Sigmoid colon (tissue), 7 donors: ENCODE measurements around the gene ZCCHC17. TPM values are rescaled to one million over a fixed set of nuclear protein-coding genes. Genes with fewer than 3 reads are reported as not detected.

Experiments
- DNase-seq: peaks from one replicate; pipeline ENCODE4 v3.0.0-alpha.2; 2019
- H3K27ac ChIP-seq, 4 donors: fragments of 200-600 bp; sonication (generic); one replicate each; pipeline ENCODE4 v1.5.1; 2016 to 2019; ENCODE audit warnings: mild to moderate bottlenecking in 1 of 4
- H3K27me3 ChIP-seq, 3 donors: fragments of 200-600 bp; sonication (generic); one replicate each; pipeline ENCODE4 v1.5.1; 2019; ENCODE audit warnings: mild to moderate bottlenecking in 1 of 3
- H3K36me3 ChIP-seq, 4 donors: fragments of 200-600 bp; sonication (generic); one replicate each; pipeline ENCODE4 v1.5.1; 2016 to 2019
- H3K4me1 ChIP-seq, 4 donors: fragments of 200-600 bp; sonication (generic); one replicate each; pipeline ENCODE4 v1.5.1; 2017 to 2019
- H3K4me3 ChIP-seq, 4 donors: fragments of 200-600 bp; sonication (generic); one replicate each; pipeline ENCODE4 v1.5.1; 2017 to 2019; ENCODE audit warnings: mild to moderate bottlenecking in 2 of 4, moderate library complexity in 1 of 4
- H3K9me3 ChIP-seq, 4 donors: fragments of 200-600 bp in 3 of 4; sonication (generic) in 3 of 4; one replicate each; pipeline versions ENCODE4 v1.5.1 to v1.6.1; 2013 to 2019
- CTCF ChIP-seq, 4 experiments: fragments of 450-650 bp in 3 of 4; fragments of 200-600 bp in 1 of 4; IDR thresholded peaks; one replicate each; pipeline ENCODE4 v1.5.1; 2016 to 2019; ENCODE audit warnings: antibody characterized with exemption in 4 of 4, mild to moderate bottlenecking in 3 of 4, moderate library complexity in 2 of 4
- EP300 ChIP-seq, 4 donors: sonication (generic); formaldehyde crosslinking; IDR thresholded peaks; one replicate each; pipeline ENCODE4 v1.6.1; 2017; ENCODE audit warnings: antibody characterized with exemption in 4 of 4
- POLR2A ChIP-seq, 2 donors: fragments of 450-650 bp; IDR thresholded peaks; one replicate each; pipeline ENCODE4 v1.6.1; 2016; ENCODE audit warnings: antibody characterized with exemption in 2 of 2, mild to moderate bottlenecking in 2 of 2, moderate library complexity in 2 of 2
- POLR2AphosphoS5 ChIP-seq, 4 donors: sonication (generic); formaldehyde crosslinking; IDR thresholded peaks; one replicate each; pipeline ENCODE4 v1.6.1; 2017; ENCODE audit warnings: antibody characterized with exemption in 4 of 4
- WGBS, 2 donors: extraction: QIAGEN DNeasy Blood & Tissue Kit; methylation state at CpG; one replicate each; pipeline ENCODE4 v1.1.7; 2013; 5-methylcytosine and 5-hydroxymethylcytosine counted together
- intact Hi-C: fragments of 100-400 bp; cut with DNase I; formaldehyde crosslinking; loops from one replicate; pipeline ENCODE4 v1.15.1; 2023
- polyA plus RNA-seq, 3 donors: library from polyadenylated mRNA; stranded (reverse); fragments of 200-250 nt; gene quantifications; one replicate each; pipeline ENCODE4 v1.2.3, GENCODE V29; 2013
- total RNA-seq, 4 donors: library from RNA; depleted of rRNA; stranded (reverse); fragments of >200 nt; gene quantifications; one replicate each; pipeline ENCODE4 v1.1.0, GENCODE V29; 2016
- donor health status: healthy with polysubstance abuse.
- donor health status: Bipolar disorder and iron deficiency.
- donor health status: healthy.

Gene ZCCHC17
- total and polyA plus RNA-seq, 7 donors = 23.3 to 35.4 (median 29.9) TPM

GRCh38 chr1:31396633-31397351 lies 100.0 kb downstream of the ZCCHC17 start:
- 96% methylated on average over 3 of the region's 3 CpGs for WGBS, 2 donors
- no peaks in the 10 kb centered on the region for H3K36me3 ChIP-seq
- H3K4me3 ChIP-seq = no peak overlapping the region
- no peak overlapping the region for H3K27ac ChIP-seq
- intact Hi-C loops = loop anchor here (2.0 kb wide), 1 partner anchor 26 kb away; no protein-coding TSS in a partner anchor
- peaks cover 0 to 9% (median 7%) of the 10 kb centered on the region in 4 donors for H3K4me1 ChIP-seq
- H3K27me3 ChIP-seq = no peaks in the 10 kb centered on the region
- DNase-seq = no peak
- no peaks in the 10 kb centered on the region for H3K9me3 ChIP-seq
- TF ChIP-seq POLR2AphosphoS5 (IDR thresholded peaks at IDR 0.05) (no peak), POLR2A (IDR thresholded peaks at IDR 0.05) (no peak), EP300 (IDR thresholded peaks at IDR 0.05) (no peak), CTCF (IDR thresholded peaks at IDR 0.05) (no peak)

DNA sequence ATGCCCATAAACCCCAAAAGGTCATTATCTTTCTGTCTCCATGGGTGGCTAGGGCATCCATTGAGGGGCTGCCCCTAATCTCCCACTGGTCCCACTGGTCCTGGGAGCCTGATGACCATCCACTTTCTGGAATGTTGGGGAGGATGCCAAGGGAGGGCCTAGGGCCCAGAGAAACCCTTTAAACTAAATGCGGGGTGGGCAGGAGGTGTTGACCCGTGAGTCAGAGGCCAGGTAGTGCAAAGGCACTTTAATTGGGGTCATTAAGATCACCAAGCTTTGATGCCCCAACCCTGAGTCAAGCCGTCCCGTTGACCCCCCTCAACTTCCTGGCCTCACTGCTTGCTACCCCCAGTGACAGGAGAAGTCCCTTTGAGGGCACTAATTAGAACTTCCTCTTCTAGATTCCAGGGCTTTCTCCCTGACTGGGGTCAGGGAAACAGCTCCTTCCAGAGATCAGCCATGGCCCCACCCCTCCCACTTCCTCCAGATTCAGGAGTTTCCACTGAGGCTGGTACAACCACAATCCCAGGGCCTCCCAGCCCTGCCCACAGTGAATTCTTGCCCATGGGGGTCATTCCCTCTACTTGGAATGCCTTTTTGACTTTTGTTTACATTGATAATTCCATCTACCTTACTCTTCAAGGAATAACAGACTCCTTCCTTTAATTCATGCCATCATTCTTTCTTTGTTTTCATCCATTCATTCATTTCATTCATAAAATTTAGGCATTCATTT lies 100.7 kb downstream of the ZCCHC17 start:
- H3K27me3 ChIP-seq = no peaks in the 10 kb centered on the region
- H3K9me3 ChIP-seq = no peaks in the 10 kb centered on the region
- no peak for TF ChIP-seq EP300 (IDR thresholded peaks at IDR 0.05)
- TF ChIP-seq POLR2AphosphoS5 (IDR thresholded peaks at IDR 0.05) = no peak
- no peak for TF ChIP-seq POLR2A (IDR thresholded peaks at IDR 0.05)
- TF ChIP-seq CTCF (IDR thresholded peaks at IDR 0.05) = no peak
- DNase-seq = no peak
- no peak overlapping the region for H3K27ac ChIP-seq
- peaks cover 0 to 9% (median 7%) of the 10 kb centered on the region in 4 donors for H3K4me1 ChIP-seq
- intact Hi-C loops = loop anchor here (2.0 kb wide), 1 partner anchor 25 kb away; no protein-coding TSS in a partner anchor
- WGBS, 2 donors = 58 to 66% methylated on average over 4 of the region's 4 CpGs
- no peaks in the 10 kb centered on the region for H3K36me3 ChIP-seq
- no peak overlapping the region for H3K4me3 ChIP-seq

GRCh38 chr1:31398246-31398645 lies 101.4 kb downstream of the ZCCHC17 start:
- no peak overlapping the region for H3K27ac ChIP-seq
- intact Hi-C loops = no loop called here

DNA sequence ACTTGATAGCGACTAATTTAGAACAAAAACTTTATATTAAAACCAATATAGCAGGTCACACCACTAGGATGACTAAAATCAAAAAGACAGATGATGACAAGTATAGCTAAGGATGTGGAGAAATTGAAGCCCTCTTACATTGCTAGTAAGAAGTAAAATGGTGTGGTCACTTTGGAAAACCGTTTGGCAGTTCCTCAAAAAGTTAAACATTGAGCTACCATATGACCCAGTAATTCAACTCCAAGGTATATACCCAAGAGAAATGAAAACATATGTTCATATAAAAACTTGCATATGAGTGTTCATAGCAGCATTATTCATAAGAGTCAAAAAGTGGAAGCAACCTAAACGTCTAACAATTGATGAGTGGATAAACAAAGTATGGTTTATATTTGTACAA lies 103.1 kb downstream of the ZCCHC17 start:
- H3K36me3 ChIP-seq = no peaks in the 10 kb centered on the region

More at GRCh38 chr1:31398246-31398645, 101.4 kb downstream of the ZCCHC17 start:
- TF ChIP-seq POLR2AphosphoS5 (IDR thresholded peaks at IDR 0.05) (no peak), POLR2A (IDR thresholded peaks at IDR 0.05) (no peak), EP300 (IDR thresholded peaks at IDR 0.05) (no peak), CTCF (IDR thresholded peaks at IDR 0.05) (no peak)
- Histone ChIP-seq H3K27me3 (no peaks in the 10 kb centered on the region), H3K4me3 (no peak overlapping the region), H3K9me3 (no peaks in the 10 kb centered on the region), H3K36me3 (no peaks in the 10 kb centered on the region), H3K4me1 (peaks cover 0 to 9% (median 7%) of the 10 kb centered on the region in 4 donors)
- DNase-seq = no peak
- WGBS, 2 donors = 89 to 91% methylated on average over 2 of the region's 2 CpGs

GRCh38 chr1:31400393-31400792 lies 103.6 kb downstream of the ZCCHC17 start:
- no peak for DNase-seq
- WGBS, 2 donors = 47 to 53% methylated on average over 3 of the region's 3 CpGs
- no peaks in the 10 kb centered on the region for H3K27me3 ChIP-seq
- intact Hi-C loops = no loop called here
- H3K27ac ChIP-seq = no peak overlapping the region
- no peak overlapping the region for H3K4me3 ChIP-seq
- TF ChIP-seq POLR2AphosphoS5 (IDR thresholded peaks at IDR 0.05) (no peak), EP300 (IDR thresholded peaks at IDR 0.05) (no peak), CTCF (IDR thresholded peaks at IDR 0.05) (no peak), POLR2A (IDR thresholded peaks at IDR 0.05) (no peak)
- no peaks in the 10 kb centered on the region for H3K4me1 ChIP-seq
- no peaks in the 10 kb centered on the region for H3K36me3 ChIP-seq
- H3K9me3 ChIP-seq = no peaks in the 10 kb centered on the region

More for the DNA sequence above, 103.1 kb downstream of the ZCCHC17 start:
- 35 to 50% methylated on average over 3 of the region's 3 CpGs for WGBS, 2 donors
- intact Hi-C loops = no loop called here
- no peaks in the 10 kb centered on the region for H3K9me3 ChIP-seq
- peaks cover 0 to 1% (median under 1%) of the 10 kb centered on the region in 4 donors for H3K4me1 ChIP-seq
- no peaks in the 10 kb centered on the region for H3K27me3 ChIP-seq
- TF ChIP-seq POLR2AphosphoS5 (IDR thresholded peaks at IDR 0.05) = no peak
- DNase-seq = no peak
- no peak overlapping the region for H3K4me3 ChIP-seq
- H3K27ac ChIP-seq = no peak overlapping the region
